Measurements from ENCODE around the gene DCC.

DCC gene

GRCh38 chr18:52715421-52715820 is 375.4 kb downstream of the DCC start:
- no peak for DNase-seq

DNA sequence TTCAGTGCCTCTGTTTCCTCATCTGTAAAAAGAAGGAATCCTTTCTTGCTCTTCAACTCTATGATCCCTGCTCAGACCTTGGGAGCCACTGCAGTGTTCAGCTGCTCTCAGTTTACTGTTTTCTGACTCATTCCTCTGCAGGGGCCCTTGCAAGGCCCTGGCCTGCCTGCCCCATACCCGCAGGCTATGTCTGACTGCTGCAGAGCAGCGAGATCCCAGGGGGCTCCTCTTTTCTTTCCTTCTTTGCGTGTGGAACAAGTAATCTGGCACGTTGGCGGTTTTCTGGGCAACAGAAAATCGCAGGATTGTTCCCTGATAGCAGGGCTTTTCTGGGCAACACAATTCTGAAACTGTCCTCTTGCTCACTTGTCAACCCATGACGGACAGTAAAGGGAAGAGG is 376.0 kb downstream of the DCC start:
- DNase-seq, result no peak

GRCh38 chr18:52716973-52717372 is 377.0 kb downstream of the DCC start:
- no peak for DNase-seq

- no peak for DNase-seq
Measured at GRCh38 chr18:52722904-52723303, 382.9 kb downstream of the DCC start.

DNA sequence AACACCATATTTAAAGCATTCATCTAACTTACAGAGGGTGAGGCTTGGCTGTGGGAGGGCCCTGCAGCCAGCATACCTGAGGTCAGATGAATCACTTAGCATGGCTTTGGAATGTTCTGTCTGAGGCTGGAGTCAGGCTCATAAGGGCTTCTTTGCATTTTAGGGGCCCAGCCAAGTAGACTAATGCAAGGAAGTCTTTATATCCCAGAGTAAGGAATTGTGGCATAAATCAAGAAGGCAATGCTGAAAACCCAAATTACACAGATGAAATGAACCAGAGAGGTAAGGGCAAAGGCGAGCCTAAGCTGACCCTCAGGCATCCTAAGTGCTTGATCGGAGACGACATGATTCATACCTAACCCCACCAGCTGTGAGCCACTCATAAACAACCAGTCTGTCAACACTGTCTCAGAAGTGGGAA is 383.6 kb downstream of the DCC start:
- DNase-seq, result no peak

DNA sequence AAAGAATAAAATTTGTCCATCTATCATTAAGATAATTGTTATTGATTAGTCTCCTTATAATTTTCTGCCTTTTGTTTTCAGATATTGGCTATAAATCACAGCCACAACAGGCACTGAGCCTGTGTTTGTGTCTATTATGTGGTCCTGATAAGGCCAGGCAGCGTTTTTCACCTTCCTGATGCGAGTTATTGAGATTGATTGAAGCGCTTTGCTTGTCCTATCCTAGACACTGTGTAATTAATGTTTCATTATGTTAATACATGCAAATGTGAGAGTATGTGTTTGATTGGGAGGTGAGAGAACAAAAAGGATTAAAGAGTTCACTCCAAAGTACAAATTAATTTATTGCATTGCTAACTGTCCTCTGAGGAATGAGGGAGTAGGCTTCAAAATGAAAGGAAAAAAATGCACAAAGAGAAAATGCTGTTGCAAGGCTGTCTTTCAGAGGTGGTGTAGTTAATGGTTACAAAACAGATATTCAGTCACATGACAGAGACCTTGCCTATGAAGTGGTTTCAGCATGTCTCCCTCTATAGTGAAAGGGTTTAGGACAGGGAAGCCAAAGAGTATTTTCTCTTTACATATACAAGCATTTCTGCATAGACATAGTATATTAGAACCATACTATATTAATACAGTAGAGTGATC is 391.1 kb downstream of the DCC start:
- DNase-seq, result no peak

DNA sequence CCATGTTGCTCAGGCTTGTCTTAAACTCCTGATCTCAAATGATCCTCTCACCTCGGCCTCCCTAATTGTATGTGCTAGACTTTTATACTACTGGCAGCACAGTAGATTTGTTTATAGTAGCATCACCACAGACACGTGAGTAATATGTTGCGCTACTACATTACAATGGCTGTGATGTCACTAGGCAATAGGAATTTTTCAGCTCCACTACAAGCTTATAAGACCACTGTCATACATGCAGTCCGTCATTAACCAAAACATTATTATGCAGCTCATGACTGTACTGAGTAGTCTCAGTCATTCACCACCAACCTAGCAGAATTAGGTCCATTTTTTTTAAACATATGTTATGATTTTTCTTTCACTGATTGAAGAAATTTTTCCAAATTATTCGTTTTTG is 398.9 kb downstream of the DCC start:
- DNase-seq, result no peak

DNA sequence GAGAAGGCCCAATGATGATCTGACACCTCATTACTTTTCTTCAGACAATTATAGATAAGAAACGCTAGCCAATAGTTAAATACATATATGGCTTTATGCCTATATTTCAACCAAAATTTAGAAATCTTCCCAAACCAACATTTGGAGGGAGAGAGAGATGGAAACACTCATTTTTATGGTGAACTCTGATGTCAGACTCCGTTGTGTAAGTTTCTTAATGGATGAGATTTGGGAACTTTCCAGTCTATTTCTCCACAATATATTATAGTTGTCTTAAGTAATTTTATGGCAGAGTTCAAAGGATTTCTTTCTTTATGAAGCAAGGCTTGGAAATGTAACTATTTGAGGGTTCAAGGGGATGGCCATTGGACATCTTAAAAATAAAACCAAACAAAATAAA is 407.0 kb downstream of the DCC start:
- DNase-seq, result no peak

- no peak for DNase-seq
Measured at GRCh38 chr18:52747869-52748268, 407.9 kb downstream of the DCC start.

GRCh38 chr18:52748343-52748742 is 408.3 kb downstream of the DCC start:
- DNase-seq, result no peak

DNA sequence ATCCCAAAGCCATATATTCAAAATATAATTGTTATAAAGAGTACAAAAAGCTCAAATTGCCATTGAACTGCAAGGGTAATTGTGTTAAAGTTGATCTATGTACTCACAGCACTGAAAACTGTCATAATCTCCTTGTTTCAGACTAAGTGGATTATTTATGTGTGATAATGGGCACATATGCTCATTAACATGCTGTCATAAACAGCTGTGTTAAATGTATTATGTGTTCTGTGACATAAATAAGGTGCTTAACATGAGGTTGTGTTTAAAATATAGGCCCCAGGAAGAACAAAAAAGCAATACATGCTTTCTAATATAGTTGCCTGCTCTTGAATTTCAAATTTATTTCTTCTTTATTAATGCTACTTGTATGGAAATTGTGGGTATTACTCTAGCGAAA is 409.5 kb downstream of the DCC start:
- no peak for DNase-seq

DNA sequence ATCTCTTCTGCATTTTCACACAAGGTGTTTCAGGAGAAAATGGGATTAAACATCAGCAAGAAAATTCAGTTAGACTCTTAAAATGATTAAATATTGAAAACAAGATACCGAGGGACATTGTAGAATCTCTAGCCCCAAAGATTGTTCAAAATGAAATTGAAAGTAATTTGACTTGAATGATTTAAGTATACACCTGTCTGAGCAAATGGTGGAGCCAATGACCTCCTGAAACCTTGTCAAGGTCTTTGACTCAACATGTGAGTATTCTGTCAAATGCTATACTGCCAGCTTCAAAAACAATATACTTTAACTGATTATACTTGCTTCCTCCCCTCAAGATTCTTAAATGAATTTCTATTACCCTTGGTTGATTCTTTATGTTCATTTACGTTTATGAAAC is 411.0 kb downstream of the DCC start:
- DNase-seq, result no peak

DNA sequence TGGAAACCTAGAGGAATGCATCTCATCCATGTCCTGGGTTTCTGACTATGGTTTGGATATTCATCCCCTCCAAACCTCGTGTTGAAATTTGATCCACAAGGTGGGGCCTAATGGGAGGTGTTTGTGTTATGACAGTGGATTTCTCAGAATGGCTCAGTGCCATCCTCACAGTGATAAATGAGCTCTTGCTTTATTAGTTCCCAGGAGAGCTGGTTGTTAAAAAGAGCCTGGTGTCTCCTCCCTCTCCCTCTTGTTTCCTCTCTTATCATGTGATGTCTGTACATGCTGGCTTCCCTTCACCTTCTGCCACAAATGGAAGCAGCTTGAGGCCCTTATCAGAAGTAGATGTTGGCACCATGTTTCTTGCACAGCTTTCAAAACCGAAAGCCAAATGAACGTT is 424.3 kb downstream of the DCC start:
- no peak for DNase-seq

- DNase-seq, result no peak
Measured at GRCh38 chr18:52766002-52766545, 426.1 kb downstream of the DCC start.

GRCh38 chr18:52781113-52781512 is 441.1 kb downstream of the DCC start:
- no peak for DNase-seq

DNA sequence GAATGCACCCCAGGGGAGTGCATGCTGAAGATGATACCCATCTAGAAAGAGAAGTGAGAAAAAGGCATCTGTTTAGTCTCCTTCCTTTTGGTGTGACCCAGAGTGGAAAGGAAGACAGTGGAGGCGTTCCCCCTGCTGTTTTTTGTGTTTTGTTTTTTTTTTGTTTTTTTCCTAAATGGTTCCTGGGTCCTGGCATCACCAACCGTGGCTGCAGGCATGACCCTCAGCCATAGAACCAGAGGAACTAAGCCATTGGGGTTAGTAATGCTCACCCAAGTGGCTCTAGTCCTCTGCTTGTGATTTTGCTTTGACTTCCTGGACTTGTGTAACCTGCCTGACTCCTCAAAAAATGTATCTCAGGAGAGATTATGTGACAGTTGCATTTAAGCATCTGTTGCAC is 451.3 kb downstream of the DCC start:
- no peak for DNase-seq

DNA sequence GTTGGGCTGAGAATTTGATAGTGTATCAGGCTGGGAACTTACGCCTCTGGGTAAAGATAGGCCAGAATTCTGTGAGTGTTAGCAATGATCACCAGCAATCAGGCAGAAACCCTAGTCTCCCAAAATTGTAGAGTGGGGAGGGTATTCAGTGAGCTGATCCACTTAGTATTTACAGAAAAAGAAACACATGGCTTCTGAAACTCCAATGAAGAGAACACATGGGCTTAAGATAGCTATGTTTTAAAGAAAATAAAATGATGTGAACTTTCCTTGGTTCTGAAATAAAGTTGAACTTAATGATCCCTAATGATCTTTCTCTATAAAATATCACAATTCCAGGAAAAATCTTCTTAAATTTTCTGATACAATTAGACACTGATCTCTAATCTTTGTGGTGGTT is 472.8 kb downstream of the DCC start:
- DNase-seq, result no peak

DNA sequence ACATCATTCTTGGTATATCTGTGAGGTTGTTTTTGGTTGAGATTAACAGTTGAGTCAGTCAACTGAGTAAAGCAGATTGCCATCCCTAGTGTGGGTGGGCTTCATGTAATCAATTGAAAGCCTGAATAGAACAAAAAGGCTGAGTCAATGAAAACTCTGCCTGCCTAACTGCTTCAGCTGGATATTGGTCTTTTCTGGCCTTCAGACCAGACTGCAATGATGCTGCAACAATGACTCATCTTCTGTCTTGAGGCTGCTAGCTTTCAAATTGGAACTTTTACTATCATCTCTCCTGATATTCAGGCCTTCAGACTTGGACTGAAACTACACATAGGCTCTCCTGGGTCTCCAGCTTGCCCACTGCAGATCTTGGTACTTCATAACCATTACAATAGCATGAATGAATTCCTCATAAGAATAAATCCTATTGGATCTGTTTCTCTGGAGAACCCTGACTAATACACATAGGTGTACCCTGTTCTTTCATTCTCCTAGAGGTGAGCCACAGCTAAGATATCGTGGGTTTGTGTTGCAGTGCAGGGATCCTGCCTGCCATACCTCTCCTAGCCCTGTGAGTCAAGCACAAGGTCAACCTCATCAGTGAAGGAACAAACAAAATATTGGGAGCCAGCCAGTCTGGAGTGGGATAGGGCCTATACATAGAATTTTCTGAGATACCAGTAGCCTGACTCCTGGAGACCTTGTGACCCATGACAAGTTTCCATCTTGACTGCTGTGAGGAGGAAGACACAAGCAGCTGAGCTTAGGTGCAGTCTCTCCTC is 473.8 kb downstream of the DCC start:
- DNase-seq, result no peak

GRCh38 chr18:52815651-52816050 is 475.7 kb downstream of the DCC start:
- DNase-seq, result no peak

DNA sequence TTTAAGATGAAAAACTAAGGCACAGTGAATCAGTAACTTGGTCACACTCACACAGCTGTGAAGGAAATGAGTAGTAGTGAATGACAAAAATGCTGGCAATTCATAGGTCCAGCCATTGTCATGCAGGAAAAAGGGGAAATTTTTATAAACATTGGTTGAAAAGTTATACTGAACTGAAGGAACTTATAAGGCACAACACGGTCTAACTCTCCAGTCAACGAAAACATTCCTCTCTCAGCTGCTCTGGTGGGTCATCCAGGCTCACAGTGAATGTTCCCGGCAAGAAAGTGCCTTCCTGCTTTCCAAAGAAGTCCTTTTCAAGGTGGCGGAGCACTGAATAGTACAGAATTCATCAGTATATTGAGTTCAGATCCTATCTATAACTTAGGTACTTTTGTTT is 476.1 kb downstream of the DCC start:
- no peak for DNase-seq

DNA sequence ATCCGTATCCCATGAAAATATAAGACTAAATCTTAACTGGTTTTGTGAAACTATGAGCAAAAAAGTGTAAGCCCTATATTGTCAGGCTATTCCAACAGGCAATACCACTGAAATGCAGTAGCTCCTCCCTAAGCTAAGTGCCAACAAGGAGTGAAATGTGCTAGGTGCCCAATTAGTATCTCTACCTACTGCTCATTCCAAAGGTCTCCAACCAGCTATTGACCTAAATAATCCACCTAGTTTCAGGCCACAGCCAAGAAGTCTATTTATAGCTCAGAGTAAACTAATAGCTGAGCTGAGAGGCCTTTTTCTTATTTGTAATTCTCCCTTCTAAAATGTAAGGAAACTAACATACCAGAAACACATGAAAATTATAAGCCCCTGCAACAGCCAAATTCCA is 482.2 kb downstream of the DCC start:
- no peak for DNase-seq

DNA sequence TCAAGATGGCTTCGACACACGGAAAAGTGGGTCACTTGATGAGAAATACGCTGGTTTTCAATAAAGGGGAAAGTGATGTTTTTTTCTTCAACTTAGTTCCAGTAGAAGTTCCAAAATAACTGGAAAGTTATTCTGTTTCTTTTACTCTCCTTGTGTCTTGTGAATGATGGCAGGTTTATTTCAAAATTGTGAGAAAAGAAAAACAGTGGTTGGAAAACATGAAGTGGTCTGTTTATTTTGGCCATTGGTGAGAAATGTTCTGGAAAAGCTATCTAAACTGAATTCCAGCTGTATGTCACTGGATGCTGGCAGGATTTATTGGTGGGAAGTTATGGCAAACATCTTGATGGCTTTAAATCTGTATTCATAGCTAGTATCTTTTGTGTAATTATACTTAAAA is 484.1 kb downstream of the DCC start:
- DNase-seq, result no peak

DNA sequence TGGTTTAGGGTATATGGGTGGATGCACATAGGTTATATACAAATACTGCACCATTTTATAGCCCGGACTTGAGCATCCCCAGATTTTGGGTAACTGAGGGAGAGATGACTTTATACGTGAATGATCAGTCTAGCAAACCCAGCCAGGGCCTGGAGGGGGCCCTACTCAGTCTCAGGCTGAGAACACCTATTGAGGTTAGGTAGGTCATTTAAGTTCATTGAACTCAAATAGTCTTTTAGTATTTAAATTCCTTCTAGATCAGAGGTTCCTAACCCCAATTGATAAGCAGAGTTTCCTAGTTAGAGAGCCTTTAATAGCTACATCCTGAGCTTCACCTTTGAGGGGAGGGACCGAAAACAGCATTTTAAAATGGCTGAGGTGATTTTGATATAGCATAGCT is 487.0 kb downstream of the DCC start:
- no peak for DNase-seq

DNA sequence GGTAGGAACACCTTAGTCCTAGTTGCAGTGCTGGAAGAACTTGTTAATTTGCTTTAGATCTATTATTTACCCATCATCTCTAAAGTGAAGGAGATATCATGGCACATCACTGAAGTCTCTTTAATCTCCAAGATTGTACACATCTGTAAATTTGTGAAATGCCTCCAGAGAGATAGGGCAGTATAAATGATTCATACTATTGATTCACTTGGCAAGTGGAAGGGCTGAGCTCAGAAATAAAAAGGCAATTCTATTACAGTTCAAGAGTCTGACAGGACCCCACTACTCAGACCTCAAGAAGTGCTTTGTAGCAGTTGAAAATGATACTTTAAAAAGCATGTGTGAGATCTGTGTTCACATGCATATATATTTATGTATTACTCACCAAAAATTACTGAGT is 489.3 kb downstream of the DCC start:
- no peak for DNase-seq
